Stimulated activated naive CD4-positive, alpha-beta T cell treated with Interleukin-2 at 50 U/mL for 16 hours (primary cell): ENCODE measurements around the gene ITPR2.
"Not testable (repeated sequence)": the region's sequence is repeated elsewhere in the genome, so short reads cannot be mapped to it uniquely, and the experiment has no call there.

Experiments
- DNase-seq: peaks from one replicate; lab custom pipeline; 2025; lab: John Stamatoyannopoulos, UW

ITPR2 gene

DNA sequence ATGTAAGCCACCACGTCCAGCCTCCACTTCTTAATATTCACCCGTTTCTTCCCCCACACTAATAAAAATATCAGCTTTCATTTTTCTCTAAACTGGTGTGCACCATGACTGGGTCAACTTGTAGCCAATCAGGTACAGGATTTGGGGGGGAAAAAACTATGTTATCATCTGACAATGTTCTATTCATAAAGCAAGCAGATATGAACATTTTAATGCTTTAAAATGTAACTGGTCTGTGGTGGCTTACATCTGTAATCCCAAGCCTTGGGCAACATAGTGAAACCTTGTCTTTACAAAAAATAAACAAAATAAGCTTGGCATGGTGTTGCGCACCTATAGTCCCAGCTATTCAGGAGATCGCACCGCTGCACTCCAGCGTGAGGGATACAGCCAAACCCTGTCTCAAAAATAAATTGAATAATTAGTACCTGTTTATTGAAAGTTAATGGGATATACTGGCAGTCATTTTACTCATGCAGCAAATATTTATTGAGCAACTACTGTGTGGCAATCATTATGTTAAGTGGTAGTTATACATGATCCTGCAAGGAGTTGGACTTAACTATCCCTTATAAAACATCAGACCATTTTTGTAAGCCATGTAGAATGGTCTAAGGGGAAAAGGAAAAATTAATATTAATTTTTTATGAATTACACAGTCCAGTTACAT, 15.3 kb upstream of the ITPR2 start:
- no peak for DNase-seq

DNA sequence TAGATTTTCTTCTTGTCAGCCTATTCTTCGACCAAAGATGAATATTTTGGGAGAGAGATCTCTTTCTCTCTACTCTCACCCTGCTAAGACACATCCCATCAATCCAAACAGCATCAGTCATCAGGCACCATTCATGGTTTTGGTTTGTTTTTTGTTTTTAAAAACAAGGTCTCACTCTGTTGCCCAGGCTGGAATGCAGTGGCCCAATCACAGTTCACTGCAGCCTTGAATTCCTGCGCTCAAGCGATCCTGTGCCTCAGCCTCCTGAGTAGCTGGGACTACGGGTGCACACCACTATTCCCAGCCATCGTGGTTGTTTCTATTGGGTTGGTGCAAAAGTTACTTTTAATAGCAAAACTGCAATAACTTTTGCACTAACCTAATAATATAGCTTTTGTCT, 14.4 kb upstream of the ITPR2 start:
- no peak for DNase-seq

DNA sequence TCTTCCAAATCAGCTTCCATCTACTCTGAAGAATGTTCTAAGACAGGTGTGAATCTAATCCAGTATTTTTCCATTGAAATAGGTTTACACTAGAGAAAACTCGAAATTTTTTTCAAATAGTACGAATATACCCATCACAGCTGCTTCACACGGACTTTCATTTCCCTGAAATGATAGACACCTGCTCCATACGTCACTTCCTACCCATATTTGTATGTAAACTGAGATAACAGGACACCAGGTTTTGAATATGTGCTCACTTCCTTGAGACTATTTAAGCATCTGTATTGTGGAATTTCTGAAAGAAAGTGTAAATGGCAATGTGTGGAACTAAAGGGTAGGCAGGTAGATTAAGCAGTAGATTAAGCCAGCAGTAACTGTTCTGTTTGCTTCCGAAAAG, 13.4 kb upstream of the ITPR2 start:
- DNase-seq = no peak

DNA sequence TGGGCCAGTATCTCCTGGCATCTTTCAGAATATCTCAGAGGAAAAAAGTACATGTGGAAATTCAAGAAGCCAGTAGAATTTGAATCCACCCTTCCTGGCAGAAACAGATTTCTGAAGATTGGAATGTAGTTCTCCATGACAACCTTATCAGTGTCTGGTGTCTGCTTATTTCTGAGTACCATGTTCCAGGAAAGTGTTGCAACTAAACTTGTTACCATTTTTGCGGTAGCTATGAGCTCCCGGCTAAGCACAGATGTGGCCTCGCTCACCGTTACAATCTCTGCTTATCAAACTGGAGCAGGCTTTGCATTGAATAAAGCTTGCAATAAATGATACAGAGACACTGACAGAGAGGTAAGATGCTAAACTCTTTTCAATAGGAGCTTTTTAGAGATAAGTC, 13.0 kb upstream of the ITPR2 start:
- no peak for DNase-seq

DNA sequence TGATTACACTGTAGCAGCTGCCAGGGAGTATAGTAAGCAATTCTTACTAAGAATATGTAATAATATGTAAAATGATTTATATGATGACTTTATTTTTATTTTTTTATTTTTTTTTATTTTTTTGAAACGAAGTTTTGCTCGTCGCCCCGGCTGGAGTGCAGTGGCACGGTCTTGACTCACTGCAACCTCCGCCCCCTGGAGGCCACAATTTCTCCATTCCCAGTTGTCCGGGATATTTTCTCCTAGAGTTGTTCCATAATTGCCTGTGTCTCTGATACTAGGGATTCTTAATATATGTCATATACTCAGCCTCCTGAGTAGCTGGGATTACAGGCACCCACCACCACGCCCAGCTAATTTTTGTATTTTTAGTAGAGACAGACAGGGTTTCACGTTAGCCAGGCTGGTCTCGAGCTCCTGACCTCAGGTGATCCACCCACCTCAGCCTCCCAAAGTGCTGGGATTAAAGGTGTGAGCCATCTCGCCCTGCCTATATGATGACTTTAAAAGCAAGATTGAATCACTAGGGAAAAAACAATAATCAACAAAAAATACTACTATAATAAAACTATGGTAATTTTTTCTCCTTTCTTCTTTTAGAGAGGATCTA, 12.2 kb upstream of the ITPR2 start:
- DNase-seq = no peak

DNA sequence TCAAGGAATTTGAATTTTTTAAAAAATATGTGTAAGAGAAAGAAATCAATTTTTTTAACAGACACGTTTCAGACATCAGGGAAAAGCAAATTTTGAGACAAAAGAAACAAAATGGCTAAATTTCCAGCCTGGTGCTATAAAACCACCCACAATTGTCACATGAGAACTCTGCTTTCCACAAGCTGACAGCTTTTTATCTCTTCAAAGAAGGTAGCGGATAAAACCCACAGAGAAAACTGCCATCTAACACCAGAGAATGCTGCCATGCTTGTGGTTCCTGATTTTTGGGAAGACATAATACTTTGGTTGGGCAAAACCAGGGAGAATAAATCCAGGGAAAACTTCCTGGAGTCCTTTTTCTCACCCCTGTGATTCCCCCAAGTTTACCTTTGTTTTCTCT, 10.3 kb upstream of the ITPR2 start:
- no peak for DNase-seq

DNA sequence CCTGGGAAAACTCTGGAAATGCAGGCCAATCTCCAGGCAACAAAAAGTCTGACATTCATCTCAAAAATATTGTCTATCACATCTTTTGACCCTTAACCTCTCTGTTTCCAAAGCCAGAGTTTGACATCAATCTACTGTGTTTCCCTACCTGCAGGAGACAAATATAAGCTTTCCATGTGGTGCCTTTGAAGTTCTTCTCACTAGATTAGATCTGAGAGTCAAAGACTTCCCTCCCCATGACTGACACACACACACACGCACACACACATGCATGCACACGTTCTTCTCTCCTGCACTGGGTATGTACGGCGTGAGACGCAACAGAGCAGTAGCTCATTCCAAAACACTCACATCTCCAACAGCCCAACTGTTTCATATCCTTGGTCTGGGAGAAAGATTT, 8.1 kb upstream of the ITPR2 start:
- no peak for DNase-seq

DNA sequence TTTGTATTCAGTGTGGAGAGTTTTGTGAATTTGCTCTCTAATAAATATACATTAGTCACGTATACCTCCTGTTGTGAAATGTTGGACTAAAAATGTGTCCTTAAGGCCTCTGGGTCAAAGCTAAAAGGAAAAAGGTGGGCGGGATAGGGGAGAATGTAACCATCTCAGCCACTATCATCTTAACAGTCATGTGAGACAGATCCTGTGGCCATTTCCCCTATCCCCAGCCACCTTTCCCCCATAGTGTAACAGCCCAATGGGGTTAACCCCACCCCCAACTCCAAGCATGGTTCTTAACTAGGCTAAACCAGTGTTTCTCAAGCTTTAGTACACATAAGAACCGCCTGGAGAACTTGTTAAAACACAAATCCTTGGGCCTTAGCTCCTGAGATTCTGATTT, 6.5 kb upstream of the ITPR2 start:
- no peak for DNase-seq

DNA sequence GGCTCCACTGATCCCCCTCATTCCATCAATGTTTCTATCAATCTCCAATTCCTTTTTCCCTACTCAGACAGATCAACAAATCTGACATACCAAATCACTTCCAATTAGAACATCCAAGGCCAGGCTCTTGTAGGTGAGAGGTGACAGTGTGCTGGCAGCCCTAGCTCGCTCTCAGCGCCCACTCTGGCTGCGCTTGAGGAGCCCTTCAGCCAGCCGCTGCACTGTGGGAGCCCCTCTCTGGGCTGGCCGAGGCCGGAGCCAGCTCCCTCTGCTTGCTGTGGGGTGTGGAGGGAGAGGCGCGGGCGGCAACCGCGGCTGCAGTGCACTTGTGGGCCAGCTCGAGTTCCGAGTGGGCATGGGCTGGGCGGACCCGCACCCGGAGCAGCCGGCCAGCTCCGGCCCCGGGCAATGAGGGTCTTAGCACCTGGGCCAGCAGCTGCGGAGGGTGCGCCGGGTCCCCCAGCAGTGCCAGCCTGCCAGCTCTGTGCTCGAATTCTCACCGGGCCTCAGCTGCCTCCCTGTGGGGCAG, 6.0 kb upstream of the ITPR2 start:
- no peak for DNase-seq

DNA sequence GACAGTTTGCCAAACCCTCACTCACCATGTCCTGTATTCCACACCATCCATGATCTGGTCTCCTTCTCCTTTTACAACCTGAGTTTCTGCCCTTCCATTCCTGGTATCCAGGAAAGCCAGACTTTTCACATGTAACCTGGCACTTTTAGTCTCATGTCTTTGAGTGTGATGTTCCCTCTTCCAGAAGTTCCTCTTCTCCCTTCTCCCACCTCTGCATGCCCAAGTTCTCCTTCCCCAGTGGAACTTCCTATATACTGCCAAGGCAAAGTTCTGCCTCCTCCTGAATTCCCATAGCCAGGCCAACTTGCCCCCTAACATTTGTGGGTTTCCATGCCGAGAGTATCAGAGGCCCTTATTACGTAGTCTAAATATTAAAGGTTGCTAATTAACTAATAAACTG, 3.2 kb upstream of the ITPR2 start:
- DNase-seq = no peak

DNA sequence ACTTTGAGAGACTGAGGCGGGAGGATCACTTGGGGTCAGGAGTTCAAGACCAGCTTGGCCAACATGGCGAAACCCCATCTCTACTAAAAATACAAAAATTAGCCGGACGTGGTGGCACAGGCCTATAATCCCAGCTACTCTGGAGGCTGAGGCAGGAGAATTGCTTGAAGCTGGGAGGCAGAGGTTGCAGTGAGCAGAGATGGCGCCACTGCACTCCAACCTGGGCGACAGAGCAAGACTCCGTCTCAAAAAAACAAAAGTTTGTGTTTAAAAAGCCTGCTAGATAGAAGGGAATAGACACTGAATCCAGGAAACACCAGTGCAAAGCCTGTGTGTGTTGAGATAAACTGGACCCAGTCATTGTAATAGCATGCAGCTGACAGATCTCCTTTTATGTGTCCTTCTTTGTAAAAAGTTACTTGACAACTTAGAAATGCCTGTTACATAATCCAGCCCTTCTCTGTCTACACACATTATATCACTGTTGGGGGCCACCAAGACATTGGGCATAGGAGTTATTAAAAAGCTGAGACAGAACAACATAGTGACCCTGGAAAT, 1.6 kb upstream of the ITPR2 start:
- not testable (repeated sequence) for DNase-seq

DNA sequence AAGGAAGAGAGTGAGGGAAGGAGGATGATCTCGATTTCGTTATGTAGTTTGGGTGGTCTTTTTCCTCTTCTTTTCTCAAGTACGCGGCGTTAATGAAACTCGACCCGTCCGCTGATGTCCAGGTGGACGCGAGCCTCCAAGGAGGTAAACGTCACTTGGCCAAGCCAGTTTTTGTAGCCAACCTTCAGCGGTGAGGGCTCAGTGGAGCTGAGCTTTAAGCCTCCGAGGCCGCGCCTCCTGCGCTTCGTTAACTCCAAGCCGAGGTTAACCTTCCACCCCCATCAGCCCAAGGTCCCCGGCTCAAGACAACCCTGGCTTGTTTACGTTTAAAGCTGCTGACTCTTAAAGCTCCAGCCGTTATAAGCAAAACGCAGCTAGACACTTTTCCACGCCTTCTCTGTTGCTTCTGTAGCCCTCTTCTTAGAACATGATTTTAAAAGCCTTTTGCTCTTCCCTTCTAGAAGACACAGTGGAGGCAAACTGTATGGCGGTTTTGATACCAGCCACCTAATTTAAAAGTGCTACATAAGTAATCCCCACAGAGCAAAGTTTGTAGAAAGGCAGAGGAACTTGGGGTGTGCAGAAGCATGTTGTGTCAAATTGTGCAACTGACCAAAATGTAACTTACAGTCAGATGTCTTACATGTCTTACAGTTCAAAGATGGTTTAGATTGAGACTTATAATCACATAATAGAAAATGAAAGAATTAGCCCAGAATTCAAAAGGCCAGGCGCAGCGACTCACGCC, 923 bp upstream of the ITPR2 start:
- DNase-seq = no peak

DNA sequence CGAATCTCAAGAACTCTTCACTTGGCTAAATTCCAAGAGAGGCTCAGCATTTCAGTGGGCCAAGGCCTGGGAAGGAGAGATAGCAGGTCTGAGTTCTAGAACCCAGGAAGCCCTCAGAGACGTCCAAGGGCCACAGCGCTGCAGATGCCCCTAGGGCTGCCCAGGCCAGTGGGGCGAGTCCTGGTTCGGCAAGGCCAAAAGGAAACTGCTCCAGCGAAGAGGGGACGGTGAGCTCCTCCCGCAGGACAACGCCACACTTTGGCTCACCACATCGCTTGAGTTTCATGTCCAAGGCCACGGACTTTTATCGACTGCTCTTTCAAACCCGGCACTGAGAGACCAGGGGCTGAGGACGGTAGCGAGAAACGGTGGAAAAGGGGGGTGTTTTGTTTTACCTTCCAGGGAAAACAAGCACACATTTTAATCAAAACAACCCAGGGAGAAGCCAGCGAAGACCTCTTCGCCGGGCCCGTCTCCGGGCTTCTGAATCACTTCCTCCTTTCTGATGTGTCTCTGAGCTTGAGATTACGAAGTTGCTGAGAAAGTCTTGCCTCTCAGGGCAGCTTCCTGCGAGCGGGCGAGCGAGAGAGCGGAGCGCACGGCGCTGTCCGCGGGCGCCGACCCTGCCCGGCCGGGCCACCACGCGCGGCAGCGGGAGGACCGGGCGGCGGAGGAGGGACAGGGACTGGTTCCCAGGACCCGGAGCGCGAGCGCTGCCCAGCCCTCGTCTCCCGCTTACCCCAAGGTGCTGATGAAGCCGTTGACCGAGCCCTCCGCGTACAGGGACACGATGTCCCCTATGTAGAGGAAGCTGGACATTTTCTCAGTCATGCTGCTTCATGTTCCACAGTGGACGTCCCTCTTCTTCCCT, 808 bp downstream of the ITPR2 start:
- DNase-seq = peak; percentile 57

DNA sequence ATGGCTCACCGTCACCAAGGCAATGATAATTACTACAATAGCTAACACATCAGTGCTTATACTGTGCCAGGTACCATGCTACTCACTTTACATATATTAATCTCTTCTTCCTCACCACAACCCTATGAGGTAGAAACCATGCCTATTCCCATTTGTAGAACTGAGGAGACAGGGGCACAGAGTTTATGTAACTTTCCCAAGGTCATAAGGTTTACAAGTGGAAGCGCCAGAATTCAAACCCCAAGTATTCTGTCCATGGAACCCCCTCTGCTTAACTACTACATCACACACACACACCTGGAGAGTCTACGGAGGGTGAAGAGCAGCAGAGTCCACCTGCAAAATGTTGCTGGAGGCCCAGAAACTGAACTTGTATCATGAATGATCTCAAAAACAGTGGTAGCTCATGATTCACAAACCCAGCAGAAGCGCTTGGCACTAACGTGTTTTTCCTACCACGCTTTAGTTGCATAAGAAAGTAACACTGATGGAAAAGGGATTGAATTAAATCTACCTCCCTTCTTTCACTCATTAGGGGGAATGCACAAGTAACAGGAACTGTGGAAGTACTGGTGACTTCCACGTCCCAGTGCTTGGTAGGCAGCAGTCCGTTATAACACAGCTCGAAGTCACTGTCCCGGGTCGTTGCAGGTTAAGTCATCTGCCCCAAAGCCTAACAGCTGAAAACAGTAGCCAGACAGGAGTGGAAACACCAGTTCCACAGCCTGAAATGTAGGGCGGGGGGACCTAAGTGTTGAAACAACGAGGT, 2.0 kb downstream of the ITPR2 start:
- no peak for DNase-seq

DNA sequence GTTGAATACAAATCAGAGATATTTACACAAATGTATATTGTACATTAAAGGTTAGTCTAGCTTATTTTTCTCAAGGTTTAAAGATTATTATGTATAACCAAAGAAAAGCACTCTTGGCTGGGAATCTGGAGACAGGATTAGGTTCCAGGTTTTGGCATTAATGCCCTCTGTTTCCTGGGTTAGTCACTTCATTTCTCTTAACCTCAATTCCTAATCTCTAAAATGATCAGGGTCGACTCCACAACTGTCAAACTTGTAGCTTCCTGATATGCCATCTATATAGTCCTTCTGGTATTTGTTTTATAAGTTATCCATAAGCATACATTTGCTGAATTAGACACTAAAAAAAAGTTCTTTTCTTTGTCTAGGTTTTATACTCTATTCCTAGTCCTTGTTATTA, 2.6 kb downstream of the ITPR2 start:
- no peak for DNase-seq

DNA sequence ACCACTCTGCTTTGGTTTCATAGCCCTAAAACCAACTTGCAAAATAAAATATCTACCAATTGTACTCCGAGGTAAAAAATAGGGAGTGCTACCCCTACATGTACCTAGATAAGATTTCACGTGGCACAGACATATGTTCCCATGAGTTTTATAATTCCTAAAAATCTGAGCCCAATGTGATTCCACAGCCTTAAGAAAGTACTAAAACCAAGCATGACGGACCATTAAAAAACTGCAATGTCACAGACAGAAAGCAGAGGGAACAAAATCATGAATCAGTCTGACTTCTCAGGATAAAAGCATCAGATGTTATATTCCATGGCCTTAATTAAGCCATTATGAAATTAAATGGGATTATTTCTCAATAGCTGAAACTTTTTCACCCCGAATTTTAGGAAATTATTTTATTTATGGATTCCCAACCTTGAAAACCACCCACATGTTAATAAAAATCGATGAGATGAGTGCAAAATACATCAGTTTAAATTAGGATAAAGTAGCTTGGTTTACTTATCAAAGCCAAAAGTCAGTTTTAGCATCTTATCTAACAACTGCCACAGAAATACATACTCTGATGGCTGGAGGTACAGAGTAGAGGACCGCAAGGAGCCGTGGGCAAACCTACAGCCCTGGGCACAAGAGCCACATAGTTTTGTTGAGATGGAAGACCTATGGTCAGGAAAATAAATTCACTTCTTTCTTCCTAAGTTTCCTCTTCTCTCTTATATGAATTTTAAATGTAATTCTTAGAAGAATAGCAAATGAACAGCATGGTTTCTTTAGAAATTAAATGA, 4.5 kb downstream of the ITPR2 start:
- DNase-seq = no peak

DNA sequence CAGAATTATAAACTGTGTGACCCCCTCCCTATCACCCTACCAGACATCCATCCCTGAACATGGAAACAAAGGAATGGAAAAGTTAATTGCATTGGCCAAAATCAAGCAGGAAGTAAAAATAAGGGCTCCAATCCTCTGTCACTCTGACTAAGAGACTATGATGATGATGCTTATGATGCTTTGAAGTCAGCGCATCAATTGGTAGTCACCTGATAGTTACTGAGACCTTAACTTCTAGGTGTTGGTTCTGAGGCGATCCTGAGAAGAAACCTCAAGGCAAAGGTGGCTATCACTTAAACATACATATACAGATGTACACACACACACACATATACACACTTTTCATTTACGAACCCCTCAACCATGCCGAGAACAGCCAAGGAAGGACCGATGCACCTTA, 6.6 kb downstream of the ITPR2 start:
- DNase-seq = no peak

DNA sequence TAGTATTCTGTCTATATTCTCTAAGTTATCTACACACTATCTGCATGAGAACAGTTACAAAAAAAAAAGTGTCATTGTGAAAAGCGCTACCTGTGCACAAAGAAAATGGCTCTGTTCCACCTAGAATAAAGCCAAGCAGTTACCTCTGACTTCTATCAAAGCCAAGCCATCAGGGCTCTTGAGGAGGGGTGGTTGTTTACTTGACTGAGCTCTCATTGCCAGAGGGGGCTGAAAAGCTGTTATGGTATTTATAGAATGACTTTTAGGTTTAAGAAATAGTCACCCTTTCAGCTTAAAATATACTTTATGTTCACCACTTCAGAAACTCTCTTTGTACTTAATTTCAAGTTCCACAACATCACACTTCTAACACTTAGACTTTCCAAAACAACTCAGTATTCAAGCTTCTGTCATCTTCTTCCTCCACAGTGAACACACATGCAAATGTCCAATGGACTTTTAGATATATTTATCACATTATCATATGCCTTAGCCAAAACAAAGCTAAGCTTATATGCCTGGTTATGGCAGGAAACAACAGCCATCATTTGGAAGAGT, 7.5 kb downstream of the ITPR2 start:
- DNase-seq = no peak

DNA sequence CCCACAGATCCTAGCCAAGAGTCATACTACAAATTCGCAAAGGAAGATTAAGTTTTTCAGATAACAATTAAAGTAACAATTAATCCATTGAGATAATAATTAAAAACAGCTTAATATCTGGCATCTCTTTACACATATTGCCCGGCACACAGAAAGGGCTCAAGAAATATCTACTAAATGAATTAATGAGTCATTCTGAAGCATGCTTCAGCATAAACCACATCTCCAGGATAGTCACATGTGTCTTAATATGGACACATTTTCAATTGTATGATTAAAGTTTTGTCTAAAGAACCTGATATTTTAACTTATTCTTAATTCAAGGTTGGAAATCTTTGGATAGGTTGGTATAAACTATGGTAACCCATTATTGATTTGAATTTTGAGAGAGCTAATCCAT, 9.6 kb downstream of the ITPR2 start:
- DNase-seq = no peak

DNA sequence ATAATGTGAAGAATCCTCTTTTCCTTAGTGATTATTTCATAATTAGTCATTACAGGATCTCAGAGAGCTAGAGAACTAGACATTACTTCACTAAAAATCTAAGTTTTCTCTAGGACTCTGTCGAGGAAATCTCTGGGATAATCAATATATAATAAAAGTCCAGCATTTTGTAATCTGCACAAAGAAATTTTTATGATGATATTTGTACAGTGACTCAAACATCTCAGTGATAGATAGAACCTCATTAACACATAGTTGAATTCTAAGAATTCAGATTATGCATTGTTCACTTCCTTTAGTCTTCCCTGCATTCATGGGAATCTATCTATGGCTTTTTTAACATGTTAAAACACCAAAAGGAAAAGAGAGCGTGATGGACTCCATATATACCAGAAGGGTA, 11.0 kb downstream of the ITPR2 start:
- DNase-seq = no peak
